DND-41 (cell line): ENCODE data around the gene SLC4A11.

ENCODE experiments used
- EZH2 ChIP-seq: IDR thresholded peaks from 3 replicates; pipeline ENCODE4 v1.6.1; 2012; ENCODE audit warnings: borderline replicate concordance, low read depth, mild to moderate bottlenecking, moderate library complexity, low read length, inconsistent platforms; ENCODE audit not compliant: severe bottlenecking
- TF ChIP-seq, protein P1 (sequence below): IDR thresholded peaks from 2 replicates; pipeline ENCODE4 v1.5.1; 2012; ENCODE audit warnings: borderline replicate concordance, low read length, moderate library complexity, mild to moderate bottlenecking; ENCODE audit not compliant: poor library complexity, severe bottlenecking; ENCODE audit errors: extremely low read depth

DNA sequence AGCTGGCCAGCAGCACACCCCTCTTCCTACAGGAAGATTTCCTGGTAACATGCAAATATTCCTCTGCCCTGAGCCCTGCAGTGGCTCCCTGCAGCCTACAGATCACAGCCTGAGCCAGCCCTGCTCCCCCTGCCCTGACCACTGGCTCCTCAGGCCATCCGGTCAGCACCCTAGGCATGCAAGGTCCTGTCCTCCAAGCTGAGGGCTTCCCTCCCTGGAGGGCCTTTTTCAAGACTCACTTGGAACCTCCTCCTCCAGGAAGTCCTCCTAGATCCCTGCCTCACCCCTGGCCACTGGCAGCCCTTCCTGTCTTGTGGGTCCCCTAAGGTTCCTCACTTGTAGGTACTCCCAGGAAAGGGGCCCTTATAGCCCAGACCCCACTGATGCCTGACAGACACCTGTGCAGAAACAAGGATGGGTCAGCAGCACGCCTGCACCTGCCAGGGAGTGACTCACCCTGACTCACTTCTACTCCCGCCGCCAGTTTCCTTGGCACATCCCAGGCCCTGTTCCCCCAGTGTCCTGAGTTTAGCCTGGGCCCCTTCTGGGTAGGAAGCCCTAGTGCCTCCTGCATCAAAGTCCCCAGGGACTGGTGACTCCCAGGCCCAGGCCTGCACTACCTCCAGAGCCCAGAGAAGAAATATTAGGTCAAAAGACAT is 3.2 kb downstream of the SLC4A11 start:
- TF ChIP-seq, protein P1, sequence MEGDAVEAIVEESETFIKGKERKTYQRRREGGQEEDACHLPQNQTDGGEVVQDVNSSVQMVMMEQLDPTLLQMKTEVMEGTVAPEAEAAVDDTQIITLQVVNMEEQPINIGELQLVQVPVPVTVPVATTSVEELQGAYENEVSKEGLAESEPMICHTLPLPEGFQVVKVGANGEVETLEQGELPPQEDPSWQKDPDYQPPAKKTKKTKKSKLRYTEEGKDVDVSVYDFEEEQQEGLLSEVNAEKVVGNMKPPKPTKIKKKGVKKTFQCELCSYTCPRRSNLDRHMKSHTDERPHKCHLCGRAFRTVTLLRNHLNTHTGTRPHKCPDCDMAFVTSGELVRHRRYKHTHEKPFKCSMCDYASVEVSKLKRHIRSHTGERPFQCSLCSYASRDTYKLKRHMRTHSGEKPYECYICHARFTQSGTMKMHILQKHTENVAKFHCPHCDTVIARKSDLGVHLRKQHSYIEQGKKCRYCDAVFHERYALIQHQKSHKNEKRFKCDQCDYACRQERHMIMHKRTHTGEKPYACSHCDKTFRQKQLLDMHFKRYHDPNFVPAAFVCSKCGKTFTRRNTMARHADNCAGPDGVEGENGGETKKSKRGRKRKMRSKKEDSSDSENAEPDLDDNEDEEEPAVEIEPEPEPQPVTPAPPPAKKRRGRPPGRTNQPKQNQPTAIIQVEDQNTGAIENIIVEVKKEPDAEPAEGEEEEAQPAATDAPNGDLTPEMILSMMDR, result no peak
- TF ChIP-seq EZH2, result no peak
